MCF 10A (cell line): Measurements from ENCODE around the gene CLCF1. TPM values are rescaled to one million over a fixed set of nuclear protein-coding genes. Genes with fewer than 3 reads are reported as not detected.

Experiments used
- BruUV-seq: library from RNA; stranded (reverse); fragments of 400-500 nt; replicated peaks from 2 replicates; lab custom pipeline; 2021; lab: Mats Ljungman, UMichigan
- CTCF ChIA-PET: fragments of 300-600 bp; sonication (Branson Sonifier 250); formaldehyde crosslinking; extraction: SDS; loops from one replicate; lab custom pipeline; 2021; ENCODE audit warnings: antibody characterized with exemption, inconsistent platforms; lab: Yijun Ruan, JAX
- POLR2A ChIA-PET: fragments of 300-600, 350-650 bp; sonication (Branson Sonifier 250); formaldehyde crosslinking; extraction: SDS; loops from one replicate; lab custom pipeline; 2020; ENCODE audit warnings: antibody characterized with exemption, inconsistent platforms; lab: Yijun Ruan, JAX
- DNase-seq: peaks from one replicate; pipeline ENCODE4 v3.0.0-alpha.2; 2018; ENCODE audit not compliant: unreplicated experiment
- H3K27ac Mint-ChIP-seq: one replicate; pipeline ENCODE4 v1.8.0; 2022; ENCODE audit warnings: mild to moderate bottlenecking, low read depth, mixed read lengths; ENCODE audit not compliant: unreplicated experiment
- H3K27me3 Mint-ChIP-seq: one replicate; pipeline ENCODE4 v1.8.0; 2022; ENCODE audit warnings: mixed read lengths; ENCODE audit not compliant: insufficient read depth, unreplicated experiment
- H3K36me3 Mint-ChIP-seq: one replicate; pipeline ENCODE4 v1.8.0; 2022; ENCODE audit warnings: mild to moderate bottlenecking, moderate library complexity, mixed read lengths; ENCODE audit not compliant: insufficient read depth, unreplicated experiment
- H3K4me1 Mint-ChIP-seq: one replicate; pipeline ENCODE4 v1.8.0; 2022; ENCODE audit warnings: mixed read lengths; ENCODE audit not compliant: insufficient read depth, unreplicated experiment
- H3K4me3 Mint-ChIP-seq: one replicate; pipeline ENCODE4 v1.8.0; 2022; ENCODE audit warnings: mild to moderate bottlenecking, moderate library complexity, mixed read lengths; ENCODE audit not compliant: unreplicated experiment
- H3K9me3 Mint-ChIP-seq: one replicate; pipeline ENCODE4 v1.8.0; 2022; ENCODE audit warnings: mixed read lengths; ENCODE audit not compliant: unreplicated experiment
- intact Hi-C: fragments of 100-400 bp; cut with micrococcal nuclease; formaldehyde crosslinking; loops from 2 replicates; pipeline ENCODE4 v1.14.1; 2022
- total RNA-seq: library from RNA; stranded (reverse); gene quantifications from 2 replicates; pipeline ENCODE4 v1.2.3, GENCODE V29; 2022
- TF ChIP-seq, protein P1 (sequence below): fragments of 200-600 bp; IDR thresholded peaks from one replicate; pipeline ENCODE4 v1.8.0; 2022; ENCODE audit warnings: antibody characterized with exemption, mild to moderate bottlenecking; ENCODE audit not compliant: unreplicated experiment

The CLCF1 gene
- total RNA-seq, 1 experiment from 2014 or later, result 5.8 TPM

DNA sequence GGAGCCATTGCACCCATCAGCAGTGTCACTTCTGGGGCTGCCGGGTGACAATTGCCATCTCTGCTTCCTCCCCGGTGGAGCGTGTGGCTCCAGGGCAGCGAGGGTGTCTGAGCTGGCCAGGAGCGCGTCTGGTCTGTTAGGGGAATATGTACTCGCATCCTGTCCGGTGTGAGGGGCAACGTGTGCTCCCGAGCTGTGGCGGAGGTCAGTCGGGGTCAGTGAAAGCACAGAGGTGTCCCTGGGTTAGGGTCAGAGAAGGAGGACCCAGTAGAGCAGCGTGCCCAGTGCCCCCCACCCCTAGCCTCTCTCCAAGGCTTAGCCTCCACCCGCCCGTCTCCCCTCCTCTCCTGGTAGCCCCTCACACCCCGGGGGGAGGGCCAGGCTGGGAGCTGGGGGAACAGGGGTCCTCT lies 1.5 kb downstream of the CLCF1 start:
- POLR2A ChIA-PET, result interaction anchor here (1.5 to 6.9 kb wide), 3 partner anchors 10 to 17 kb away, joined by 4 to 91 read pairs (median 18); partner anchors contain the start of gene POLD4
- Mint-ChIP-seq H3K4me3 (peak overlapping the region; percentile 84), H3K4me1 (peaks cover 44% of the 10 kb centered on the region), H3K27ac (no peak overlapping the region), H3K27me3 (no peaks in the 10 kb centered on the region), H3K36me3 (peaks cover 11% of the 10 kb centered on the region), H3K9me3 (no peaks in the 10 kb centered on the region)
- no TSS peak for BruUV-seq
- intact Hi-C loops, result no loop called here
- no peak for DNase-seq
- TF ChIP-seq, protein P1, sequence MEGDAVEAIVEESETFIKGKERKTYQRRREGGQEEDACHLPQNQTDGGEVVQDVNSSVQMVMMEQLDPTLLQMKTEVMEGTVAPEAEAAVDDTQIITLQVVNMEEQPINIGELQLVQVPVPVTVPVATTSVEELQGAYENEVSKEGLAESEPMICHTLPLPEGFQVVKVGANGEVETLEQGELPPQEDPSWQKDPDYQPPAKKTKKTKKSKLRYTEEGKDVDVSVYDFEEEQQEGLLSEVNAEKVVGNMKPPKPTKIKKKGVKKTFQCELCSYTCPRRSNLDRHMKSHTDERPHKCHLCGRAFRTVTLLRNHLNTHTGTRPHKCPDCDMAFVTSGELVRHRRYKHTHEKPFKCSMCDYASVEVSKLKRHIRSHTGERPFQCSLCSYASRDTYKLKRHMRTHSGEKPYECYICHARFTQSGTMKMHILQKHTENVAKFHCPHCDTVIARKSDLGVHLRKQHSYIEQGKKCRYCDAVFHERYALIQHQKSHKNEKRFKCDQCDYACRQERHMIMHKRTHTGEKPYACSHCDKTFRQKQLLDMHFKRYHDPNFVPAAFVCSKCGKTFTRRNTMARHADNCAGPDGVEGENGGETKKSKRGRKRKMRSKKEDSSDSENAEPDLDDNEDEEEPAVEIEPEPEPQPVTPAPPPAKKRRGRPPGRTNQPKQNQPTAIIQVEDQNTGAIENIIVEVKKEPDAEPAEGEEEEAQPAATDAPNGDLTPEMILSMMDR, result no peak
- CTCF ChIA-PET, result interaction anchor here (0.5 to 19.3 kb wide), 5 partner anchors 10 to 104 kb away, joined by 3 to 659 read pairs (median 3); partner anchors contain the start of gene POLD4

DNA sequence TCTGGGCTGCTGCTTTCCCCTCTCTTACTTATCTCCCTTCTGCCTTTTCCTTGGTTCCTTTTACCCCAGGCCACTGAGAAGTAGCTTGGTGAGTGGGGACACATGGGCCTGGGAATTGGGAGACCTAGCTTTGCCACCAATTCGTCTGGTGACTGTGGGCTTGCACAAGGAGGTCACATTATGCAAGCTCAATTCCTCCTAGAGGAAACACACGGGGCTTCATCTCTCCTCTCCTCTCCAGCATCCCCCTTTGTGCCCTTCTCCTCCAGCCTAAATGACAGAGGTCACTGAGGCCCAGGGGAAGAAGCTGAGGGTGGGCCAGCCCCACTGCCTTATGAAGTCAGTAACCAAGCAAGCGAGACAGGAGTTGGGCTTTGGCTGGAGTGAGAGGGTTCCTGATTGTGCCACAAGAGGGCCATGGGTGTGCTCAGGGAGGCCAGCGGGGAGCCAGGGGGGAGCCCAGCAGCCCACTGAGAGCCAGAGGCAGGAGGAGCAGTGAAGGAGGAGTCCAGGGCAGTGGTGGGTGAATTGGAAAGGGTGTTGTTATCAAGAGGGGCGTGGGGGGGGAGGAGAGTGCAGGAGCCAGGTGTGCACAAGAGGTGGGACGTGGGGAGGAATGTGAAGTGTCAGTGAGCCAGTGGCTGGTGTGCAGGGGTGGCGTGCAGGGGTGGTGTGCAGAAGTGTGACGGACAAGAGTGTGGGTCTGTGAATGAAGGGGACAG lies 2.0 kb downstream of the CLCF1 start:
- H3K36me3 Mint-ChIP-seq, result peaks cover 11% of the 10 kb centered on the region
- H3K4me3 Mint-ChIP-seq, result peak overlapping the region; percentile 84
- peaks cover 47% of the 10 kb centered on the region for H3K4me1 Mint-ChIP-seq
- no peaks in the 10 kb centered on the region for H3K27me3 Mint-ChIP-seq
- H3K27ac Mint-ChIP-seq, result no peak overlapping the region
- TF ChIP-seq, protein P1, result peak; percentile 43
- ChIA-PET CTCF (interaction anchor here (0.5 to 19.3 kb wide), 12 partner anchors 8 to 653 kb away, joined by 3 to 659 read pairs (median 4); partner anchors contain the start of genes CDK2AP2 and POLD4), POLR2A (interaction anchor here (0.6 to 6.9 kb wide), 5 partner anchors 9 to 965 kb away, joined by 3 to 91 read pairs (median 12); partner anchors contain the start of gene POLD4)
- DNase-seq, result peak; percentile 53
- no peaks in the 10 kb centered on the region for H3K9me3 Mint-ChIP-seq
- BruUV-seq, result no TSS peak
- intact Hi-C loops, result no loop called here

DNA sequence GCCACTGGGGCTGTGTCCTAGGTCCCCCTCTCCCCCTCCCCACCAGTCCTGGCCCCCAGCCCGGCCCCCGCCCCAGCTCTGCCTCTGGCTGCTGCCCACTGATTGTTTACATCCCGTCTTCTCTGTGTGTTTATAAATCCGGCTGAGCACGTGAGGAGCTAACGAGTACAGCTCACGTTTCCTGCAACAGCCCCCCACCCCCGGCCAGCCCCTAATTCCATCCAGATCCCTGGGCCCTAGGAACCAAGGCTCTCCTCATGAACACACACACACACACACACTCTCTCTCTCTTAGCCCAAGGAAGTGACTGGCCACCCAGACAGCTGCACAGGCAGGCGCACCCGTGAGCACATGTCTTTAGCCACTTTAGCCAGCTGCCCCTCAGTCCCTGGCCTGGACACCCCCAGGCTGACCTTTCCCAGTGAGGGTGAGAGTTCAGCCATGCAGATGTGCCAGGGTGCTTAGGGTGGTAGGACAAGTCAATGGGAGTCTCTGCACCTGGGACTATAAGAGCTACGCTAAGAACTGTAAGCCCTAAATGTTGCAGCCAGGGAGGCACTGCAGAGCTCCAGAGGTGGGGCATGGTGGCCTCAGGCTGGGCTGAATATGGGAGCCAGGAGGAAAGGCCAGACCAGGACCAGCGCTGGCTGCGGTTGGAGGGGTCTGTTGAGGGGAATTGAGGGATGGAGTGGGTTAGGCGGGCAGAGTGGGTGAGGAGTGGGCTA lies 2.9 kb downstream of the CLCF1 start:
- TF ChIP-seq, protein P1, result no peak
- peaks cover 11% of the 10 kb centered on the region for H3K36me3 Mint-ChIP-seq
- CTCF ChIA-PET, result interaction anchor here (0.5 to 19.3 kb wide), 12 partner anchors 9 to 1481 kb away, joined by 3 to 659 read pairs (median 4); partner anchors contain the start of genes CDK2AP2, POLD4 and RPS6KB2
- intact Hi-C loops, result no loop called here
- peak overlapping the region; percentile 50 for H3K27ac Mint-ChIP-seq
- peaks cover 55% of the 10 kb centered on the region for H3K4me1 Mint-ChIP-seq
- BruUV-seq, result no TSS peak
- no peak for DNase-seq
- H3K27me3 Mint-ChIP-seq, result no peaks in the 10 kb centered on the region
- no peaks in the 10 kb centered on the region for H3K9me3 Mint-ChIP-seq
- H3K4me3 Mint-ChIP-seq, result no peak overlapping the region
- POLR2A ChIA-PET, result interaction anchor here (0.5 to 6.9 kb wide), 7 partner anchors 9 to 966 kb away, joined by 3 to 91 read pairs (median 3); partner anchors contain the start of gene POLD4
